NB4 (cell line): Measurements from ENCODE around the gene DLEC1.
A peak's percentile ranks its signal among the peaks of the same experiment; 100 is the strongest.

Experiments used
- MAX ChIP-seq: IDR thresholded peaks from 2 replicates; pipeline ENCODE4 v1.6.1; 2011; ENCODE audit warnings: low read depth, low read length
- POLR2A ChIP-seq: IDR thresholded peaks from 2 replicates; pipeline ENCODE4 v1.6.1; 2011; ENCODE audit warnings: mild to moderate bottlenecking; ENCODE audit not compliant: insufficient read length; ENCODE audit errors: extremely low read depth
- TF ChIP-seq, protein P1 (sequence below): IDR thresholded peaks from one replicate; pipeline ENCODE4 v1.5.1; 2012; ENCODE audit warnings: low read depth, low read length

- TF ChIP-seq, protein P1, sequence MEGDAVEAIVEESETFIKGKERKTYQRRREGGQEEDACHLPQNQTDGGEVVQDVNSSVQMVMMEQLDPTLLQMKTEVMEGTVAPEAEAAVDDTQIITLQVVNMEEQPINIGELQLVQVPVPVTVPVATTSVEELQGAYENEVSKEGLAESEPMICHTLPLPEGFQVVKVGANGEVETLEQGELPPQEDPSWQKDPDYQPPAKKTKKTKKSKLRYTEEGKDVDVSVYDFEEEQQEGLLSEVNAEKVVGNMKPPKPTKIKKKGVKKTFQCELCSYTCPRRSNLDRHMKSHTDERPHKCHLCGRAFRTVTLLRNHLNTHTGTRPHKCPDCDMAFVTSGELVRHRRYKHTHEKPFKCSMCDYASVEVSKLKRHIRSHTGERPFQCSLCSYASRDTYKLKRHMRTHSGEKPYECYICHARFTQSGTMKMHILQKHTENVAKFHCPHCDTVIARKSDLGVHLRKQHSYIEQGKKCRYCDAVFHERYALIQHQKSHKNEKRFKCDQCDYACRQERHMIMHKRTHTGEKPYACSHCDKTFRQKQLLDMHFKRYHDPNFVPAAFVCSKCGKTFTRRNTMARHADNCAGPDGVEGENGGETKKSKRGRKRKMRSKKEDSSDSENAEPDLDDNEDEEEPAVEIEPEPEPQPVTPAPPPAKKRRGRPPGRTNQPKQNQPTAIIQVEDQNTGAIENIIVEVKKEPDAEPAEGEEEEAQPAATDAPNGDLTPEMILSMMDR, result peak; percentile 32
- TF ChIP-seq POLR2A (no peak), MAX (no peak)
Measured at GRCh38 chr3:38116471-38117162, 77.6 kb downstream of the DLEC1 start.
